ENCODE results near the gene RNF180.

DNA sequence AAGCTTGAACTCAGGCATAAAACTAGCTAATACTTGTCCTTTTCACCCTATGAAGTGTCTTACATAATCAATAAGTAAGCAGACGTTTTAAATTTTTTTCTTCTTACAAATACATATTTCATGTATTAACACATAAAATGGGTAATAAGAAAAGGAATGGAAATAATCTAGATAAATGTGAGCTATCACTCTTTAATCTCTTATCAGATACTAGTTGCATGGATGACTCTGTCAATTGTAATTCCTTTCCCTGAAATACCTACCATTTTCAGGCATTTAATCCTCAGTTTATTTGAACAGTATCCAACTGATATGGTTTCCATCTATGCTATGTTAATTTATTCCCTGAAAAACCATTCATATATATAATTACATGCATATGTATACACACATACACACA, 174.1 kb downstream of the RNF180 start:
- no peak for TF ChIP-seq POLR2A (IDR thresholded peaks at IDR 0.05)
- TF ChIP-seq, protein P1, sequence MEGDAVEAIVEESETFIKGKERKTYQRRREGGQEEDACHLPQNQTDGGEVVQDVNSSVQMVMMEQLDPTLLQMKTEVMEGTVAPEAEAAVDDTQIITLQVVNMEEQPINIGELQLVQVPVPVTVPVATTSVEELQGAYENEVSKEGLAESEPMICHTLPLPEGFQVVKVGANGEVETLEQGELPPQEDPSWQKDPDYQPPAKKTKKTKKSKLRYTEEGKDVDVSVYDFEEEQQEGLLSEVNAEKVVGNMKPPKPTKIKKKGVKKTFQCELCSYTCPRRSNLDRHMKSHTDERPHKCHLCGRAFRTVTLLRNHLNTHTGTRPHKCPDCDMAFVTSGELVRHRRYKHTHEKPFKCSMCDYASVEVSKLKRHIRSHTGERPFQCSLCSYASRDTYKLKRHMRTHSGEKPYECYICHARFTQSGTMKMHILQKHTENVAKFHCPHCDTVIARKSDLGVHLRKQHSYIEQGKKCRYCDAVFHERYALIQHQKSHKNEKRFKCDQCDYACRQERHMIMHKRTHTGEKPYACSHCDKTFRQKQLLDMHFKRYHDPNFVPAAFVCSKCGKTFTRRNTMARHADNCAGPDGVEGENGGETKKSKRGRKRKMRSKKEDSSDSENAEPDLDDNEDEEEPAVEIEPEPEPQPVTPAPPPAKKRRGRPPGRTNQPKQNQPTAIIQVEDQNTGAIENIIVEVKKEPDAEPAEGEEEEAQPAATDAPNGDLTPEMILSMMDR (IDR thresholded peaks at IDR 0.05) = no peak
